GM19023 (cell line): ENCODE data around the gene IGF1R.

Source experiments
- ATAC-seq: cut with Tn5 transposase; IDR thresholded peaks from one replicate; pipeline ENCODE4 v1.9.1; 2021; ENCODE audit warnings: mild to moderate bottlenecking, moderate library complexity; ENCODE audit not compliant: unreplicated experiment

IGF1R gene

DNA sequence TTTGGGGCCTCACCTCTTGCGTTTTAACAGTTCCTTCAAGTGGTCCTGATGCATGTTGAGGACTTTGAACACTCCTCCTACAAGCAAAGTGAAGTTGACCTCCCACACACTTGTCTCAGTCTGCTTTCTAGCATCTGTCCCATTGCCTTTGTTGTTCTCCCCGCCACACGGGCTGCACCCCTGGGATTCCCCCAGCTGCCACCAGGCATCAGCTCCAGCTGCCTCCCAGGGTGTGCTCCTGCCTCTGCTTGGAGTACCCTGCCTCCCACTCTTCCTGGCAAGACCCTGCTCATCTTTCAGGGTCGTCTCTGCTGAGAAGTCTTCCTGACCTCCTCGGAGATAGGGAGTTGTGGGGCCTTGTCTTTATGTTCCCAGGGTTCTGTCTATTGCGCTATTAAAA lies 52.2 kb downstream of the IGF1R start:
- no peak for ATAC-seq

DNA sequence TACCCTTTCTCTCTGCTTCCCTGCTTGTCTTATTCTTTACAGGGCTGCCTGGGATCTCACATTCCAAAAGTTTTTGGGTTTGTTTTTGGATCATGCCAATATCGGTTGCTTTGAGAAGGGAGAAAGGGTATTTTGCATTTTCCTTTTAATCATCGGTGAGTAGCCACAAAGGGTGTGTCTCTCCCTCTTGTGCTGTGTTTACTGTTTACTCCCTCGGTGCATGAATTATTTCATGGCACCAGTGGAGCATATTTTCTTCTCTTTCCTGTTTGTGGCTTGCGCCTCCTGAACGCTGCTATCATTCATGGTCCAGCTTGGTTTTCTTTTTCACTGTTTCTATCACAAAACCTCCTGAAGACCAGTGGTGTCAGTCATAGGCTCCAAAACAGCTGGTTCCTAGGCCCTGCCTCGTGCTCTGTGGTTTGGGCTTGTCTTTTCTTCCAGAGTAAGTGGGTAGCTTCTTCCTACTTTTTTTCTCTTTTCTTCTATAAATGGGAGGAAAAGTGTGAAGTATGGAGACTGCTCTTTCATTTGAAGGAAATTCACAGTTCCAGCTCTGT lies 54.9 kb downstream of the IGF1R start:
- no peak for ATAC-seq

DNA sequence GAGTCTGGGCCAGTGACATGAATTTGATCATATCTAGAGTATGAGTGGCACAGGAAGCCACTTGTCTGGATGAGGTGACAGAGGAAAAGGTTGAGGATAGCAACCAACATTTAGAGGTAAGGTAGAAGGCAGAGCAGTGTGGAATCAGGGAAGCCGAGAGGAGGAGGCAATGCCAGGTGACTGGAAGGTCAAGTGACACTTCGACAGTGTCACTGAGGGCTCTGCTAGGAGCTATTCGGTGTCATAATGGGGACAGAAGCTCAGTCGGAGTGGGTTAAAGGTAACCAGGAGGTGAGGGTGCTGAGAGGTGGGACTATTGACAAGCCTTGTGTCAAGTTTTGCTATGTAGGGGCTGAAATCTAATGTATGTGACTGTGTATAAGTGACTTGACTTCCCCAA lies 56.7 kb downstream of the IGF1R start:
- no peak for ATAC-seq

DNA sequence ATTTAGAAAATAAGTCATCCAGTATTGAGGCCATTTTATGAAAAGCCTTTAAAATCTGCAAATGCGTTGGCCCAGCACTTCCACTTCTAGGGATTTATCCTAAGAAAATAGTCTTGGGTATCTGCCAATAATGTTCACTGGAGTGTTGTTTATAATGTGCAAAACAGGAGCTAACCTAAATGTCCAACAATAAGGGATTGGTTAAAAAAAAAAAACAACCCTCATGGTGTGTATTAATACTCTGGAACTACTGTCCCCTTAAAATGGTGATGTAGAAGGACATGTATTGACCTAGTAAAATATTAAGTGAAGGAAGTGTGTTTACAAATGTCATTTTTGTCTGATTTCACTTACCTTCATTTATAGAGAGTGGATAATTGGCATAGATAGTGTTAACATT lies 58.0 kb downstream of the IGF1R start:
- ATAC-seq, result no peak

- ATAC-seq, result no peak
These were observed 58.6 kb downstream of the IGF1R start for GRCh38 chr15:98706986-98707385.

- ATAC-seq, result no peak
These were observed 59.8 kb downstream of the IGF1R start for GRCh38 chr15:98708037-98708590.

DNA sequence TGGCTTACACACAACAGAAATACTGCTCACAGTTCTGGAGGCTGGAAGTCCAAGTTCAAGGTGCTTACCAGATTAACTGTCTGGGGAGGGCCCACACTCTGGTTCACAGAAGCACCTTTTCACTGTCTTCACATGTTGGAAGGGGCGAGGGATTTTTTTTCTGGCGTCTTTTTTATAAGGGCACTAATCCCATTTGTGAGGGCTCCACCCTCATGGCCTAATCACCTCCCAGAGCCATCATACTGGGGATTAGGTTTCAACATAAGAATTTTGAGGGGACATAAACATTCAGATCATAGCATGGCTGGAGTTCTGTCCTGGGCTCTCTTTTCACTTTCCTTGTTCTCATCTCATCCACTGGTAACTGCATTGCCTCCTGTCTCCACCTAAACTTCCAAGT lies 63.5 kb downstream of the IGF1R start:
- no peak for ATAC-seq

DNA sequence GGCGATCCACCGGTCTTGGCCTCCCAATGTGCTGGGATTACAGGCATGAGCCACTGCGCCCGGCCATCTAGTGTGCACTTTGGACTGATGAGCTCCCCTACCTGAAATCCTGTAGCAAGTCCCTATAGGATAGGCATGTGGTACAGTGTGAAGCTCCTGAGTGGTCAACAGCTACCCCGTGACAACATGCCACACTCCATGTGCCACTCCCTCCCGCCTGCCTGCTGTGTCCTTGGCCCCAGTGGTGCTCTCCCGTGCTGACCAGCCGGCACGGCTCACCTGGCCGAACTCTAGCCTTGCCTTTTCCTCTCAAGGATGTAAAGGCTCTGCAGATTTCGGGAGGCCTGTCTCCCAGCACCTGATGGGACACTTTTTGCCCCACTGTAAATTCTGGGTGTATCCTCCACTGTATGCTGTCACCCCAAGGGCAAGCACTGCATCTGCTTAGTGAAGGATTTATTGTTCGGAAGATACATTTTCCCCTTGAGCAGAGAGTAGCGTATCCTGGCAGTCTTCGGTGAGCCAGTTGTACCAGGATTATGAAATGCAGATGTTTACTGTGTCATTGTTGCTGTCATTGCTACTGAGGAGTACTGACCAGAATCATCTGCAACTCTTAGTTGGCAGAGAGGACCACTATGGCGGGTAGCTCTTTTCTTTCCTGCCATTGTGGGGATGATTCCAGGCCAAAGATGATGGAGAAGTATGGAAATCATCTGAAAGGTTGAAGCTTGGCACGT lies 64.7 kb downstream of the IGF1R start:
- no peak for ATAC-seq

DNA sequence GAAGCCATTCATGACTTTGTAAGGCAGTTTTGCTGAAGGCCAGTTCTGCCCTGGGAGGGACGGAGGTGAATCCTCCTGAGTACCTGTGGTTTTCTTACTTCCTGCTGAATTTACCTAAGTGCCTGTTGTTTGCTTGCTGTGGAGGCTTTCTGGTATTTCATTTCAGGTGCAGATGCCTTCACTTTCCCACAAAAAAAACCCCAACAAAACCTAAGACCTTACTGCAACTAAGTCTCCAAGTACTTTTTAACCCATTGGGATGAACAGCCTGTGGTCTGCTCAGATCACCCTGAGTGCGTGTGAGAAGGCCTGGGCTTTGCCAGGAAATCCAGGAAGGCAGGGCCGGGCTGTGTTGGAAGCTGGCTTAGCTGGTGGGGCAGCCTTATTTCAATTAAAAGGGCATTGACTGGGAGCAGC lies 65.3 kb downstream of the IGF1R start:
- ATAC-seq, result no peak

- no peak for ATAC-seq
These were observed 66.6 kb downstream of the IGF1R start for GRCh38 chr15:98714922-98715321.

- no peak for ATAC-seq
These were observed 67.1 kb downstream of the IGF1R start for GRCh38 chr15:98715401-98715800.

- ATAC-seq, result no peak
These were observed 67.6 kb downstream of the IGF1R start for GRCh38 chr15:98715890-98716443.

GRCh38 chr15:98717371-98717770 lies 69.0 kb downstream of the IGF1R start:
- no peak for ATAC-seq

- no peak for ATAC-seq
These were observed 69.6 kb downstream of the IGF1R start for GRCh38 chr15:98717942-98718341.

GRCh38 chr15:98718426-98719136 lies 70.2 kb downstream of the IGF1R start:
- no peak for ATAC-seq

- no peak for ATAC-seq
These were observed 70.9 kb downstream of the IGF1R start for GRCh38 chr15:98719137-98719740.

GRCh38 chr15:98720031-98720430 lies 71.7 kb downstream of the IGF1R start:
- ATAC-seq, result no peak

- no peak for ATAC-seq
These were observed 72.5 kb downstream of the IGF1R start for GRCh38 chr15:98720577-98721565.

DNA sequence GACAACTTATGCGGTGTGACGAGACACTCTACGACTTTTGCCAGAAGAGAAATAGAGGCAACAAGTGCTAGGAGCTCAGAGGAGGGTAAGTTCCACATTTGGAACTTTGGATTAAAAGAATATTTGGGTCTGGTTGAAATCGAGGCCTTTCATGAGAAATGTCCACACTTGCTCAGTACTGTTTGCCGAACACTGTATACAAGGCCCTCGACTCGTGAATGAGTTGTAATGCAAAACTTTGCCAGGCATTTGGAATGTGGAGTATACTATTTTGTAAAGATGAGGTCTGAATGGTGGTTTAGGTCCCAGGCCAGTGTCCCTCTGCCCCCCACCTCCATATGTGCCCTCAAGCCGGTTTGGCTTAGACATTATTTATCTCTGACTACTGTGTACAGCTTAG lies 73.9 kb downstream of the IGF1R start:
- no peak for ATAC-seq

DNA sequence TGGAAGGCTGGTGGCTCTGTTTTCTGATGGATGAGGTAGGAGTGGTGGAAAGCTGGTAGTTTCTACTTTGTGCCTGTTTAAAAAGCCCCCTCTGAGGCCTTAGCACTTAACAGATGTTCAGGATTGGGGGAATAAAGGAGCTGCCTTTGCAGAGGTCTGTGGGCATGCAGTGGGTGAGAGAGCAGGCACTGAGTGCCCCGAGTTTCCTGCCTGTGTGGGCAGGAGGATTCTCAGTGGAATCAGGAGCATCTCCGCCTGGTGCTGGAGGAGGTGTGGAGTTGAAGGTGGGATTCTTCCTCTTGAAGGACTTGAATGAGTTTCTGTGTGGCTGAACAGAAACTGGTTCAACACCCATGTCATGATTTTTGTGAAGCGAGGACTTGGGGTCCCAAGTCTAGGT lies 74.3 kb downstream of the IGF1R start:
- no peak for ATAC-seq
